ENCODE measurements around the gene CEP57.
"Not testable (repeated sequence)": the region's sequence is repeated elsewhere in the genome, so short reads cannot be mapped to it uniquely, and the experiment has no call there.

CEP57 gene

GRCh38 chr11:95863486-95864140 is 73.3 kb downstream of the CEP57 start:
- DNase-seq, result no peak

- no peak for DNase-seq
Measured at GRCh38 chr11:95867105-95867504, 76.8 kb downstream of the CEP57 start.

GRCh38 chr11:95870877-95871276 is 80.6 kb downstream of the CEP57 start:
- not testable (repeated sequence) for DNase-seq

GRCh38 chr11:95877291-95877690 is 87.0 kb downstream of the CEP57 start:
- DNase-seq, result no peak

Measured in activated naive CD4-positive, alpha-beta T cell treated with anti-CD3 and anti-CD28 coated beads, Interleukin-2, amount 50 U/mL, for 16 hours (primary cell).